ENCODE measurements around the gene PROSER2.

Gene PROSER2

DNA sequence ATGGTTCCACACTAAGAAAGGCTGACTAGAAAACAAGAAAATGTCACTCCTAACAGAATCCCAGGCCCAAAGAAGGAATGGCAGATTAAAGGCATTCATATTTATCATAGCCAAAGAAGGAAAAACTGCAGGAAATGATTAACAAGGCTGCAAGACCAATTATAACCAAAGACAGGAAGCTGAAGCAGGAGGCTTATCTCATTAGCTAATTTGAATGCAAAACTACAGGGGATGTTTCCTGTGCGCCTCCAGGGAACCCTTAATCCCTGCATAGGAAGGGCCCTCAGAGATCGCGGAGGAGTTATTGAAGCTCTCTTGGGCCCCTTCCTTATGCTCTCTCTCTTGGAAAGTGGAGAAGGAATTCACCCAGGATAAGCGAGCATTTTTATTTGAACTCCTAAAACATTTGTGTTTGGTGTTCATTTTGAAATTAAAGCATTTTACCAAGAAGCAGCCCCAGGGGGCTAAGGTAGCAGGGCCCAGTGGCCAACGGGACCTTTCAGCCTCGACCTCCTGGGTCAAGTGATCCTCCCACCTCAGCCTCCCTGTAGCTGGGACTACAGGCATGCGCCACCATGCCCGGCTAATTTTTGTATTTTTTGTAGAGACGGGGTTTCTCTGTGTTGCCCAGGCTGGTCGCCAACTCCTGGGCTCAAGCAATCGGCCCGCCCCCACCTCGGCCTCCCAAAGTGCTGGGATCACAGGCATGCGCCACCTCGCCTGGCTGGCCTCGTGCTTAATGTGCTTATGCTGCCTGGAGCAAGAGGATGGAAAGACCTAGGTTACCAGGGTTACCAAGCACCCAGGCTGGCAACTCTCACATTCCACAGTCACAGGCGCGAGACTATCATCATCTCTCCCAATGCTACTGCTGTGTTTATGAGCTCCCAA, 24.1 kb upstream of the PROSER2 start:
- in situ Hi-C loops (cut with HindIII; ENCODE audit: low sequenced_read_pairs) = no loop called here

DNA sequence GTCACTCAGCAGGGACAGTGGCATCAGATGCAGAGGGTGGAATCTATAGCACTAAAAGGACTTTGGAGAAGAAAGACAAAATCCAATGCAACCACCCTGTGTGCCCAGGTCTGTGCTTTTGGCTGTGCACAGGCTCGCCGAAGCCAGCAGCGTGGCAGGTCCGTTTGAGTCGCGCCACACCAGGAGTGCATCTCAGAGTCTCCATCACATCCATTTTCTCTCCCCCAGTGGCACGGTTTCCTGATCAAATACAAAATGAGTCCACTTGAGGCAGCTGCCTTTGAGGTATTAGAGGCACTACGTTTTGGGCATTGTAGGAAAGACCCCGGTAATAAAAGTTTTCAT, 23.4 kb upstream of the PROSER2 start:
- in situ Hi-C loops (cut with HindIII; ENCODE audit: low sequenced_read_pairs) = no loop called here

DNA sequence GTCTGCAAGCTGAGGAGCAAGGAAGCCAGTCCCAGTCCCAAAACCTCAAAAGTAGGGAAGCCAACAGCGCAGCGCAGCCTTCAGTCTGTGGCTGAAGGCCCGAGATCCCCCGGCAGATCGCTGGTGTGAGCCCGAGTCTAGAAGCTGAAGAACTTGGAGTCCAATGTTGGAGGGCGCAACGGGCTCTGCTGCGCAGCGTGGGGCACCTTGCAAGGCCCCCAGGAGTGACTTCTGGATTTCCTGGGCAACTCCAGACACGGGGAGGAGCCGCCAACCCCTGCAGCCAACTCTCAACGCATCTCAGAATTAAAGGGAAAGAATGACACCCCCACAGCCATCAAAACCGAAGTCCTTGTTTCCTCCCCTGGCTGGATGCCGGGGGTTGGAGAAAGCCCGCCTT, 18.8 kb upstream of the PROSER2 start:
- in situ Hi-C loops (cut with HindIII; ENCODE audit: low sequenced_read_pairs) = no loop called here

DNA sequence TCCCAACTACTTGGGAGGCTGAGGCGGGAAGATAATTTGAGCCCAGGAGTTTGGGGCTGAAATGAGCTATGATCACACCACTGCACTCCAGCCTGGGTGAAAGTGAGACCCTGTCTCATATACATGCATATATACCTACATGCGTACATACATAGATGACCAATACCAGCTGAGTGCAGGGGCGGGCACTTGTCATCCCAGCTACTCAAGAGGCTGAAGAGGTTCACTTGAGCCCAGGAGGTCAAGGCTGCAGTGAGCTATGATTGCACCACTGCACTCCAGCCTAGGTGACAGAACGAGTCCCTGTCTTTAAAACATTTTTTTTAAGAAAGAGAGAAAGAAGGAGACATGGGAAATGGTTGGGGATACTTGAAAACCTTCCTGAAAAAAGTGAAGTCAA, 17.4 kb upstream of the PROSER2 start:
- in situ Hi-C loops (cut with HindIII; ENCODE audit: low sequenced_read_pairs) = no loop called here

DNA sequence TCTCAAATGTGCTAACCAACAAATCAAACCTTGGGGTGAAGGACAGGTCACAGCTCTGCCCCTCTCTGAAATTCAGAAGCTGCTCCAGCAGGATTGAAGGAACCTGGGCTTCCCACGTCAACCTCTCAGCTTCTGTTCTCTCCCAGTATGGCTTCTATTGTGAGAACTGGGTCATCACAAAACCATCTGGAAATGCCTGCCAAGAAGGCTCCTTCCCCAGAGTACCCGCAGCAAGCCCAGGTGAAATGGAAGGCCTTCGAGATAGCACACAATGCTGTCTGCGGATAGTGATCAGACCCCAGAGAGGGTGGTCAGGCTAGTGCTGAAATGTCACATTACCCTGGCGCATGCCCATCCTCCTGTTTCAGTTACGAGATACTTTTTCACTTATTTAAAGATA, 16.4 kb upstream of the PROSER2 start:
- in situ Hi-C loops (cut with HindIII; ENCODE audit: low sequenced_read_pairs) = no loop called here

DNA sequence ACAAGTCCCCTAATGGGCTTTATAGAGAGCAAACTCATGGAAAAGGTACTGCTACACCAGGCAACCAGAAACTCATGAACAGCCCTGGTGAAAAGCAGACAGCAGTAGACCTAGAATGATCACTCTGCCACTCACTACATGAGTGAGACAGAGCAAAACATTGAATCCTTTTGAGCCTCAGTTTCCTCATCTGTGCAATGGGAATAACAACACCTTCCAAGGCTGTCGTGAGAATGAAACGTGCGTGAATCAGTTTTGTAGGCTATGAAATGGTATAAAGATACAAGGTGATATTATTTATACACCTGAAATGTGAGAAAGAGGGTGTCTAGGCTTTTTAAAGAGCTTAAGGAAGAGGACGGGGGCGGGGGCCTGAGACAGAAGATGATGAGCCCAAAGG, 14.3 kb upstream of the PROSER2 start:
- in situ Hi-C loops (cut with HindIII; ENCODE audit: low sequenced_read_pairs) = no loop called here

- in situ Hi-C loops (cut with HindIII; ENCODE audit: low sequenced_read_pairs) = no loop called here
Measured at GRCh38 chr10:11810313-11810766, 12.8 kb upstream of the PROSER2 start.

- in situ Hi-C loops (cut with HindIII; ENCODE audit: low sequenced_read_pairs) = no loop called here
Measured at GRCh38 chr10:11810973-11811372, 12.2 kb upstream of the PROSER2 start.

DNA sequence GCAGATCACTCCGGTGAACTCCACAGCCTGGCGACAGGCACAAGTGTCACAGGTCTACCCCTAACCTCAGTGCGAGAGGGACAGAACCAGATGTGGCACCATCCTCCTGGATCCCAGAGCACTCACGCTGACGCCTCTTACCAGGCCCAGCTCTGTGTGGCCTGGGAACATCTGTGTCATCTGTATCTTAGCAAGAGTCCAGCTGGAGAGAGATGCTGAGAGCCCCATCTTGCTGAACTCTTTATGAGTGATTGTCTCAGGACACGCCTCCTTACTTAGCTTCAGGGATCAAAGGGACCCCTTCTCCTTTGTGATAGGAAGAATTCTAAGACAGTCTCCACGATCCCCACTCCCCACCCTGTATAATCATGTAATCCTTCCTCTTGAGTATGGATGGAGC, 10.0 kb upstream of the PROSER2 start:
- in situ Hi-C loops (cut with HindIII; ENCODE audit: low sequenced_read_pairs) = no loop called here

DNA sequence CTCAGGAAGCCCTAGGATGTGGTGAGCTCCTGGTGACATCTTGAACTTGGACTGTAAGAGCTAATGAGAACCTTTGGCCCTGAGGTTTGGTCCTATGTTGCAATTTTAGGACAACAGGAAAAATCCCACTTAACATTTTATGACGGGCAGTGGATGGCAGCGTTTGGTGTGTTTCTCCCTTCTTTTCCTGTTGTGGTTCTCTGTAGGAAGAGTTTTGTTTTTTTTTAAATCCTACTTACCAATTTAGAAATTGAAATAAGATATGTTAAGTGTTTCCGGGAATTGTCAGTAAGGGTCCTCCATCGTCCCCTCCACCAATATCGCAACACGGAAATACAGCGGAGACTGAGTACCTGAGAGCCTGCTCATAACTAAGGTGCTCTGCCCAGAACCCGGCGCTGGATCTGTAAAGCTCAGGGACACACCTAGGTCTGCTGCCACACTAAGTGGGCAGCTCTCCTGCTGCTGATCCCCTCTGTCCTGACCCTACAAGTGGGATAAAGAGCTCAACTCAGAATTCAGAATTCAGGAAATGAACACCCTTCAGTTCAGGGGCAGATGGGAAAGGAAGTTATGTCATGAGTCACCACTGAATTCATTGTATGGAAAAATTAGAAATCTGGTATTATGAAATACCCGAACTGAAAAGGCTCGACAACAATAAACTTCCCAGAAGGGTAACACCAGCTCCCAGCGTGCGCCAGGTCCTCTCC, 9.1 kb upstream of the PROSER2 start:
- in situ Hi-C loops (cut with HindIII; ENCODE audit: low sequenced_read_pairs) = no loop called here

- in situ Hi-C loops (cut with HindIII; ENCODE audit: low sequenced_read_pairs) = no loop called here
Measured at GRCh38 chr10:11819027-11819426, 4.1 kb upstream of the PROSER2 start.

DNA sequence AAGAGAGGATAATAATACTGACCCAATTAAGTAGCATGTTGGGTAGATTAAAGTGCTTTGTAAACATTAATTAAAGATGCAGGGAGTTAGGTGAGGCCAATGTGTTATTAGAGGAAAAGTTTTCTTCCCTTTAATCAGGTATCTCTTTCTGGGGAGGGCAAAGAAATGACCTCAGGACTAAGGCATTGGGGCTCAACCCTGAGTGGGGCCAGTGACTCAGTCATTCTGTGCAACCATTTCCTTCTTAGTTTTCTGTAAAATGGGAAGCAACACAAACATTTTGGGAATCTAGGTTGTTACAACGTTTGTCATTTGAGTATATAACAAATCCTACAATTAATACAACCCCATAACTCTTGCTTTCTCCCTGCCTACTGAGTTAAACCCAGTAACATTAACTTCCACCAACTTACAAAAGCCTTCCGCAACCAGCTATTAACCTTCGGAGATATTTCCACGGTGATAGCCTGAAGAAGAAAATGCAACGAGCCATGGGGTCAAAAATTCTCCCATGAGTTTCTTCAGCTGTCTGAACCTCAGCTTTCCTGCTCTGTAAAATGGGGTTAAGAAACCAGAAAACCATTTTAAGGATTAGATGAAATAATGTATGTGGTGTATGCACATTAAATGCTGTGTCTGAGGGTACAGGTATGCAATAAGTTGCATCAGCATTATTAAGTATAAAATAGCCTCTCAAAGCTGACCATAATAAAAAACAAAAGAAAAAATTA, 965 bp upstream of the PROSER2 start:
- in situ Hi-C loops (cut with HindIII; ENCODE audit: low sequenced_read_pairs) = loop anchor here (5.0 kb wide), 1 partner anchor 40 kb away; no protein-coding TSS in a partner anchor

DNA sequence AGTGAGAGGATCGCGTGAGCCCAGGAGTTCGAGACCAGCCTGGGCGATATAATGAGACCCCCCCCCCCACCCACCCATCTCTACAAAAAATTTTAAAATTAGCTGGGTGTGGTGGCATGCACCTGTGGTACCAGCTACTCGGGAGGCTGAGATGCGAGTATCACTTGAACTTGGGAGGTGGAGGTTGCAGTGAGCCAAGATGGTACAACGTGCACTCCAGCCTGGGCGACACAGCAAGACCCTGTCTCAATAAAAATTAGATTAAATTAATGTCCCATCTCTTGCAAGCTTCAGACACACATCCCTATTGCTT, 391 bp upstream of the PROSER2 start:
- in situ Hi-C loops (cut with HindIII; ENCODE audit: low sequenced_read_pairs) = loop anchor here (5.0 kb wide), 1 partner anchor 40 kb away; no protein-coding TSS in a partner anchor

DNA sequence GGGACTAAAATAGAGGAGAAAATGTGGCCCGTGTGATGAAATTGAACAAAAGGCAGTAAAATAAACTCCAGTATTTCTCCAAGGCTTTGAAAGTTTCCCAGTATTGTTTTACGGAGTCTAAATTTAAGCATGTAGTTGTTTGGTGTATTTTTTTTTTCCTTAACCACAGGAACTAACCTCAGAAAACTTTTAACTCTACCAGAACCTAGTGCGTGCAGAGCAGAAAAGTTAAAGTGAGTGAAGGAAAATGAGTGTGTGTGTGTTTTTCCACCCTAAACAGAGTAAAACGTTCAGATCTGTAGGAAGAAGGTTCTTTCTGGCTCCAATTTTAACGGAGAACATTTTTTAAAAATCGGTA, 812 bp downstream of the PROSER2 start:
- in situ Hi-C loops (cut with HindIII; ENCODE audit: low sequenced_read_pairs) = loop anchor here (5.0 kb wide), 1 partner anchor 42 kb away; no protein-coding TSS in a partner anchor

- in situ Hi-C loops (cut with HindIII; ENCODE audit: low sequenced_read_pairs) = loop anchor here (5.0 kb wide), 1 partner anchor 42 kb away; no protein-coding TSS in a partner anchor
Measured at GRCh38 chr10:11824376-11824775, 1.2 kb downstream of the PROSER2 start.

DNA sequence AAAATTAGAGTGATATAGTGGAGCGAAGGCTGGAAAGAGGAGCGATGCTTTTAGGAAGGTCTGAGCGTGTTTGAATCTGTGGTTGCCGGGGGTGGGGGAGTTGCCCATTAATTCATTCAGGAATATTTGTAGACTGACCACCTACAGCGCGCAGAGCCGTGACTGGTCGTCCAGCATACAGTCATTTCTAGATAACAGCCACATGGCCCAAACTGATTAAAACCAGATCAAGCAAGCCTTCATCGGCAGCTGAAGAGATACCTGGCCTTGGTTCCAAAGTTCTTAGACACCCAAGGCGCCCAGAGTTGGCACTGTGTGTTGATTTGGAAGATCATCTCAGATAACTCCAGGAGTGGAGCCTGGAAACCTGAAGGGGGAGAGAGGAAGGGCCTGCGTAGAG, 1.7 kb downstream of the PROSER2 start:
- in situ Hi-C loops (cut with HindIII; ENCODE audit: low sequenced_read_pairs) = loop anchor here (5.0 kb wide), 1 partner anchor 43 kb away; no protein-coding TSS in a partner anchor

DNA sequence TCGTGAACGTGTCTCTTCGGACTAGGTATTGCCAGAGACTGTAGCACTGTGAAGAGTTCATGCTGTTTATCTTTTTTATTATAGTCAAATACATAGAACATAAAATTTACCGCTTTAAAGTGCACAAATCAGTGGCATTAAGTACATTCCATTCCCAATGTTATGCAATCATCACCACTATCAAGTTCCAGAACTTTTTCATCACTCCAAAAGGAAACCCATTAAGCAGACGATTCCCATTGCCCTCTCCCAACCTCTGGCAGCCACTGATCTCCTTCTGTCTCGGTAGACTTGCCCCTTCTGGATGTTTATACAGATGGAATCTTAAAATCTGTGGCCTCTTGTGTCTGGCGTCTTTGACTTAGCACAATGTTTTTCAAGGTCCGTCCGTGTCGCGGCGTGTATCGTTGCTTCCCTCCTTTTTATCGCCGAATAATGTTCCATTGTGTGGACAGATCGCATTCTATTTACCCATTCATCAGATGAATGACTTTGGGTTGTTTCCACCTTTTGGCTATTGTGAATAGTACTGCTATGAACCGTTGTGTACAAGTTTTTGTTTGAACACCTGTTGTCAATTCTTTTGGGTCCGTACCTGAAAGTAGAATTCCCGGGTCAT, 2.7 kb downstream of the PROSER2 start:
- in situ Hi-C loops (cut with HindIII; ENCODE audit: low sequenced_read_pairs) = no loop called here

DNA sequence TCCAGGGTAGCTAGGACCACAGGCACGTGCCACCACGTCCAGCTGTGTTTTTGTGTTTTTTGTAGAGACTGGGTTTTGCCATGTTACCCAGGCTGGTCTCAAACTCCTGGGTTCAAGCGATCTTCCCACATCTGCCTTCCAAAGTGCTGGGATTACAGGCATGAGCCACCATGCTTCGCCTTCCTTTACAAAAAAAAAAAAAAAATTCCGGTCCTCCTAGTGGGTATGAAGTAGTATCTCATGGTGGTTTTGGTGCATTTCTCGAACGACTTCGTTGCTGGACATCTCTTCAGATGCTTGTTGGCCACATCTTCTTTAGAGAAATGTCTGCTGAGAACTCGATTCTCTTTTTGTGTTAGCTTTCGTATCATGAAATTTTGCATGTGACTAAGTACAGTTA, 3.9 kb downstream of the PROSER2 start:
- in situ Hi-C loops (cut with HindIII; ENCODE audit: low sequenced_read_pairs) = no loop called here

DNA sequence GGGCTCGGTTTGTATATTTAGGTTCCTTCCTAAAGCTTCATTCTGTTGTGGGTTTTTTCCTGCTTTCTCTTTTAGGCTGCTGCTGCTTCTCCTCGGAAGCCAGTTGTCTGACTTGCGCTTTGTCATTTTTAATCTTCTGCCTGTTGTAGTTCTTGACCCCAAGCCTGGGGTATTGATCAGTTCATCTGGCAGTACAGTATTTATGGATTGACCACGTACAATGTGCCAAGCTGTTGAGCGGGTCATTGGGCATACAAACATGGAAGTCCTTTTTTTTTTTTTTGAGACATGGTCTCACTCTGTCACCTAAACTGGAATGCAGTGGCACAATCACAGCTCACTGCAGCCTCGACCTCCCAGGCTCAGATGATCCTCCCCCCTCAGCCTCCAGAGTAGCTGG, 4.3 kb downstream of the PROSER2 start:
- in situ Hi-C loops (cut with HindIII; ENCODE audit: low sequenced_read_pairs) = no loop called here

GRCh38 chr10:11828682-11829284, 5.6 kb downstream of the PROSER2 start:
- in situ Hi-C loops (cut with HindIII; ENCODE audit: low sequenced_read_pairs) = no loop called here
